Stimulated activated CD8-positive, alpha-beta memory T cell treated with anti-CD3 and anti-CD28 coated beads, Interleukin-4, amount 100 ng/mL, for 48 hours (primary cell): Measurements from ENCODE around the gene DHX9.

Experiments used
- DNase-seq: peaks from one replicate; pipeline ENCODE4 v3.0.0-alpha.2; 2020

Gene DHX9

DNA sequence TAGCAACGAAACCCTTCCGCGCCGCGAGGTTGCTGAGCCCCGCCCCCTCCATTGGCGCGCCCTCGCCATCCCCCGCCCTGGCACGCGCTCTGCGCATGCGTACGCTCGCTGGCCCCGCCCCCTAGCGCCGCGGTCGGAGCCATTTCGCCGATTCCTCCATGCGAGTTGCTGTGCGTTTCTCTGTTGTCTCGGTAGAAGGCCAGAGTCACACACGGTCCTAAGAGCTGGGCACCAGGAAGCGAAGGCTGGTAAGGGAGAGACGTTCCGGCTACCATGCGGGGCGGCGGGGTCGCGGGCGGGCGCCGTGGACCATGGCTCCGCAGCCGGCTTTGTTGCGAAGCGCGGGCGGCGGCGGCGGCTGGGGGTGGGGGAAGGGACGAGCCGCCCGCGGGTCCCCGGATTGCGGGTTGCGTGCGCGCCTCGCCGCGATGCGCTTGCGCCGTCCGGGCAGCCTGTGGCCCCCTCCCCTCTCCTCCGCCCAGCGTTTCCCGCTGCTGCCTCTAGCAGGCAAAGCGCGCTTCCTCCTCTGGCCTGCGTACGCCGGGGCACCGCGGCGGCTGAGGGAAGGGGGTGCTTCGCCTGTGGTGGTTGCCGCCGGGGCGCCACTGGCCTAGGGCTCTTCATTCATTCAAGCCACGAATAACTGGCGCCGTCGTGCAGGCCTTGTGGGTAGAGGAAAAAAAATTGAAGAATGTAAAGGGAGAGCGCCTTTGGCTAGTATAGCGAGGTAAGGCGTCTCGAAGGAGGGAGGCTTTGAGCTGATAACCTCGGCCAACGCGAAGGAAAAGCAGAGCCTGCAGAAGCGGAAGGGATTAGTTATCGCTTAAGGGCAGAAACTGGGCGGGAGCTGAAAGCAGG, at the start of gene DHX9:
Gene DHX9 (plus strand): TSS at position 139 of the 858 bp plus-strand sequence. CDS start 3,220 bp downstream, outside the sequence.
- peak; percentile 98 for DNase-seq

DNA sequence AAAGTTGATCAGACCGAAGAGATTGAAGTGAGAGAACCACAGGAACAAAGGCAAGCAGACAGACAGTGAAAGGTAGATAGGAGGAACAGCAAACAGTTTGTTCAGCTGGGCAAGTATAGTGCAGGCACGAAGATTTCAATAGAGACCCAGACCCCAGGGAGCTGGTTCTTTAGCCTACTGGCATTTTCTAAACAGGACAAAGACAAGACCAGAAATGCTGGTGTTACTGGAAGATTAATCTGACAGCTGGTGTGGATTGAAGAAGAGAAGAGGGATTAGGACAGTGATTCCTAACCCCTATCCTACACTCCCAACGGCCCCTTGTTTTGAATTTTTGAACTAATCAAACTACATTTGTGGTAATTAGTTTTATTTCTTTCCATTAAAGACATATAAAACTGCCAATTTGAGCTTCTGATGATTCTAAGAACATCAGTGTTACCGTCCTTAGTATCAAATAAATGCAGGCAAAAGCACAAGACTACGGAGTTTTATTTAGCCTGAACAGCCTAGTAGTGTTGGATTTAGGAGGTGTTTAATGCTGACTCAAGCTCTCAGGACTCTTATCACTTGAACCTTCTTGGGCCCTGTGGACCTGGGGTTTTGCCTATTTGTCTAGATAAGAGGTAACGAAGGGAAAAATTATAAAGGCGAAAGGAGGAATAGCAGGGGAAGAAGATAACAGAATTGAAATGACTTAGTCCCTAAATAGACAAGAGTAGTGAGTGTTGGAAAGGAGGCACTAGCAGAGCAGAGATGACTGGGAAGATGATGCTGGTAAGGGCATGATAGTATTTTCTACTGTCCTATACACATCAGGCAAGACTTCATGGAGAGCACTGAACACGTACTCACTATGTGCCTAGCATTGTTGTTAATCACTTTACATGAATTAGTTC, 47.6 kb upstream of the DHX9 start:
- no peak for DNase-seq

- no peak for DNase-seq
Observed at GRCh38 chr1:182794091-182794490, 45.1 kb upstream of the DHX9 start.

DNA sequence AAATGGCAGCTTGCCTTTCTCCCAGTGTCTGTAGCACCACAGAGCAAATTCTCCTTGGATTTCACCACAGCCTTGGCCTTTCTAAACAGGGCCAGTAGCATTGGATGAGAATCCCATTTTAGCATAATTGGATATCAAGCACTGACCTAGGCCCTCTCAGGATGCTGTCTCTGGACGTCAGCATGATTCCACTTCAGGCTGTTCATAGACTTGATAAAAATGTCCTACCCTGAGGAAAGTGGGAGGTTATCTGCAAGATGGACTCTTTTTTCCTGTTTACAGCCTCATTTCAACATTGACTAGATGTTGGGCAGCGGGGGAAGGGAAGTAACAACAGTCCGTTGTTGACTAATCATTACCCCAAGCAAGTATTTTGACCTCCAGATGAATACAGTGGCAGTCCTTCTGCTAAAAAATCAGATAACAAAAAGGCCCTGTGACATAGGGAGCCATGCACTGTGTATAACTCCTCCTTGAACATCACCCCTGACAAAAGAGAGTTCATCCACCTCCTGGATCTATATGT, 44.4 kb upstream of the DHX9 start:
- DNase-seq: no peak

GRCh38 chr1:182795563-182796228, 43.5 kb upstream of the DHX9 start:
- DNase-seq: no peak

DNA sequence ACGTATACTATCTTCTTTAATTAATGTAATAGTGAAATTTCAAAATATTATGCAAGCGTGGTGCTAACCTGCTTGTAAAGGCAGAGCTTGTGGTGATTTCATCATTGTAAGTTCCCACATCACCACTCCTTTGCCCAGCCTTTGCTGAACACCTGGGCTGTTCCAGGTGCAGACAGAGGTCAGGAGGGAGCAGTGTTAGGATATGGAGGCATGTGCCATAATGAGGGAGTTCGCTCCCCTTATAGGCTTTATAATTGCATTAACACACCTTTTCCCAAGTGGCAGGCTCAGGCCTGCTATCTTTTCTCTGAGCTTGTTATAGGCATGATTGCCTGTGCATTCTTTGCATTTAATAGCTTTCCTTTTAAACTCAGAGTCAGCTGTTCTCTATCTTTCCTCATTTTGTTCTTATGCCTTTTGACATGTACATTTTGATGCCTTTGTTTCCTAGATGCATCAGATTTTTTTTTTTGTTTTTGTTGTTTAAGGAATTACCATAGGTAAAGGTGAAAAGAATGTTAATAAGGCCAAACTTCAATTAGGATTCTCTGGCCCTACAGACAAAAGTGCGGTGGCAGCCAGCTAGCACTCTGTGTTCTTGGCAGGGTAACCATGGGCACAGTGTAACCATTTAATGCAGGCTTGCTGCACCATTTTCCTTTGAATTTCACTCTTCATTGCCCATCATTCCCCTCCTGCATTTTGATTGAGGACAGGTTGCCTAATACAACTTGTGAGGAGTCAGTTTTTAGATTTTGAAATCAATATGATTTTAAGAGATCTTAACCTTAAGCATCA, 36.9 kb upstream of the DHX9 start:
- no peak for DNase-seq

DNA sequence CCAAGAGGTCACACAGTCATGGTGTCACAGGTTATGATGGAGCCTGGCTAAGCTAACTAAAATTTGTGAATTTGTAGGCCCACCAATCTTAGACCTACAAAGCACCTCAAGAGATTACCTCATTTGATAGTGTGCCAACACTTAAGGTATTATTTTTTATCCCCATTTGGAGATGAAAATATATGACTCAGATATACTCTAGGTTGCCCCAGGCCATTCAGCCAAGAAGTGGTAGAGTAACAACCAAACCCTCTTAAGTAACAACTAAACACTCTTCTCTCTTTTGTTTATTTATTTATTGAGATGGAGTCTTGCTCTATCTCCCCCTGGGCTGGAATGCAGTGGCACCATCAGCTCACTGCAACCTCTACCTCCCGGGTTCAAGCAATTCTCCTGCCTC, 35.3 kb upstream of the DHX9 start:
- no peak for DNase-seq

DNA sequence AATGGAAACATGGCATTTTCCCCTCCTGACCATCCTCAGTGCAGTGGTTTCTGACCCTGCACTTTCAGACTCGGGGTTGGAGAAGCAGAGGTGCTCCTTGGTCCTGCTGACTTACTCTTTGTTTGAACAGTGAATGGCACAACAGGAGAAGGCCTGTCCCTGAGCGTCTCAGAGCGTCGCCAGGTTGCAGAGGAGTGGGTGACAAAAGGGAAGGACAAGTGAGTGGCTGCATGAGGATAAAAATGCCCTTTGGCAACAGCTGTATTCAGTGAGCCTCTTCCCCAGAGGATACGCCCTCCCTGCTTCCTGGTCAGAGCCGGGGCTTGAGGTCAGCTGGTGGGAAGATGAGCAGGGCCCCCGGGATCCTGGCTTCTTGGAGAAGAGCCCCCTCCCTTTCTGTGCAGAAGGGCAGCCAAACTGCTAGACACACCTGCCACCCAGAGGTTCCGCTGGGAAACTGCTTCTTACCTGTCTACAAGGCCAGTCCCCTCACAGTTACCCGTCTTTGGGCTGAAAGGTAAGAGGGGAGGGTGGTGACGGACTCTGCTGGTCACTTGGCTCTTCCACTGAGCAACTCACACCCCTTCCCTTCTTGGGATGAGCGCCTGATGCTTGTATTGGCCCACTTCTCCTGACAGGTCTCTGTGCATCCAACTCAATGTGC, 33.0 kb upstream of the DHX9 start:
- DNase-seq: no peak

- DNase-seq: no peak
Observed at GRCh38 chr1:182807907-182808306, 31.2 kb upstream of the DHX9 start.

DNA sequence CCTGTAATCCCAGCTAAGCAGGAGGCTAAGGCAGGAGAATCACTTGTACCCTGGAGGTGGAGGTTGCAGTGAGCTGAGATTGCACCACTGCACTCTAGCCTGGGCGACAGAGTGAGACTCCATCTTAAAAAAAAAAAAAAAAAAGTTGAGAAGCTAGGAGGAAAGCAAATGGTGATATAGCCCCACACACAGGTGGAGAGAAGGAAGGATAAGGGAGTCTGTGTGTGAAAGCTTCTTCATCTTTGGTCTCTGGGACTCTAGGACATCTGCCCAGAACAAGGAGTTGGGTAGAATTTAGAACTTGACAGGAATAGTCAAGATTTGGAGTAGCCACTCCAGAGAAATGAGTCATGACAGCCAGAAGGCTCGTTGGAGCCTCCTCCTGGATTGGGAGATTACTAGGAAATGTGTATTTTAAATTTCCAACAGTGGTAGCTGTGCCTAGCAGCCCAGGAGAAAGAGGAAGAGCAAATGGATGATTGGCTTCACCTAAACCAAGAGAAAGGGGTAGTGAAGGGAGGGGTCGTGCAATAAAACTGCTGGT, 29.7 kb upstream of the DHX9 start:
- DNase-seq: no peak

DNA sequence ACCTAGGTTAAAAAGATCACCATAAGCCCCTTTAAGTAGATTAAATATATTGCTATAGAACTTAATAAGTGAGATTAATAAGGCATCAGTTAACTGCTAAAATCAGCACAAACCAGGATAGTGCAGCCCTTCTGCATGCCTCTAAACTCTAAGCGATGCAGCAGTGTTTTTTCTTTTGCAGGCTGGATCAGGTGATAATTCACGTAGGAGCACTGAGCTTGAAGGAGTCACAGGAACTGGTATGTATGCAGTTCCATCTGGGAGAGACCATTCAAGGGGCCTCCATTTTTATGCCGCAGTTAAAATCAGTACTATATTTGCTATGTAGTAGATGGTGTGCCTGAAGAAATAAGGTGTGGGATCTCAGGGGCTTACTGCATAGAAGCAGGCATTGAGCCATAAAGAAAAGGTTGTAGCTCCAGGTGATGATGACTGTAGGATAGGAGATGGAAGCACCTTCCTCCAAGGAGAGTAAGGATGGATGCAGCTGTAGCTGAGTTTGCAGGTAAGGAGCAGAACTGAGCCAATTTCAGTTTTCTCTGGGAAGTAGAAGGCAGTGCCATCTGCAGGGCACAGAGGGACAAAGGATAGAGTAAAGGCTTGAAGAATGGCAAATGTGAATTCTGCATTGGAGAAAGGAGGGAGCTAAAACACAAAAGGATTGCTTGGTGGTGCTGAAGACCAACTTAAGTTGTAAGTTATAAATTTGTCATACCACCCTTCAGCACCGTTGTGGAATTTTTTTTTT, 27.0 kb upstream of the DHX9 start:
- DNase-seq: no peak

DNA sequence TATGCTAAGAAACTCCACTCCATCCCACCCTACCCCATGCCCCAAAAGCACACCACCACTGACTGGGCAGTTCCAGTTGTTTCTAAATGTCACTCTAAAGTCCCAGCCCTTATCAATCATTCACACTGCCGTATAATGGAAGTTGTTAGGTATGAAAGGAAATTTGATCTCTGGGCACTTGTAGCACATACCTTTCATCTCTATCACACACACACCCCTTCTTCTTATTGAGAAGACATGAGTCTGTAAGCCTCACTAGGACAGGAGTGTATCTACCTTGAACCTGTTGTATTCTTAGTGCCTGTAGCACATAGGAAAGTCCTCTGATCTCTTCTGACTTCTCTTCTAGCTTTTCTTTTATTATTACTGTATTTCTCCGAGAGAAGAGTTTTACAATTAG, 22.3 kb upstream of the DHX9 start:
- DNase-seq: no peak

DNA sequence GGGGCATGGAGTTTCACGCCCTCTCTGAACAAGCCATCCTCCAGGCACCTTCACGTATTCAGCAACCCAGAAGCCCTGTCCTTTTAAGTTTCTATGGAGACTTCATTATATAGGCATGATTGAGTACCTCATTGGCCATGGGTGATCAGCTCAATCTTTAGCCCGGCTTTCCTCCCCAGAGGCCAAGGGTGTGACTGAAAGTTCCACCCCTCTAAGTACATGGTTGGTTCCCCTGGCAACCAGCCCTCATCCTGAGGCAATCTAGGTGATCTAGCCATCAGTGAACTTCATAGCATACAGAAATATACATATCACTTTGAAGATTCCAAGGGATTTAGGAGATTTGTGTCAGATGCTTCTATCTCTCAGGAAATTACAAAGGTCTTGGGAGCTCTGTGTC, 21.3 kb upstream of the DHX9 start:
- no peak for DNase-seq

DNA sequence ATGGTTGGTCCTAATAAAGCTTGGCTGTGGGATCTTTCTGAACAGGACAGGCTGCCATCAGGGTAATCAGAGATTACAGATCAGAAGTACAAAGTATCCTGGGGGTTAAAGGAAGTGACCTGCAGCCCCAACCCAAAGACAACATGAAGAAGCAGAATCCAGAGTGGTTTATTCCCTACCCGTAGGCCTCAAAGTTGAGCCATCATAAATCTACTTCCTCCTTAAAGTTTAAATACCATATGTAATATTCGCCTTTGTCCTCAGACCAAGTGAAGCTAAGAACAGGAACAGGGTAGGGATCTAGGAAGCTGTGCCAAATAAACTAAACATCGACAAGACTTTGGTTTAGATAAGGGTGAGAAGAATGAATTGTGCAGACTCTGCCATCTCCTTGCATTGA, 15.9 kb upstream of the DHX9 start:
- no peak for DNase-seq

DNA sequence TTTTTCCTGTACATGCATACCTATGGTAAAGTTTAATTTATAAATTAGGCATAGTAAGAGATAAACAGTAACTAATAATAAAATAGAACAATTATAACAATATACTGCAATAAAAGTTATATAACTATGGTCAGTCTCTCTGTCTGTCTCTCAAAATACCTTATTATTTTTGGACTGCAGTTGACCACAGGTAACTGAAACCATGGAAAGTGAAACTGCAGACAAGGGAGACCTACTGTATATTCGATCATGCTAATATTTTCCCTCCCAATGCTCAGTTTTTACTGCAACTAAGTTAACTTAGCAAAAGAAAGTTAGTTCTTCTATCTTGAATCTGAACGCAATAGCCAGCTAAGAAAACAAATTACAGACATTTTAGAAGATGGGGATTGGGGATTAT, 12.3 kb upstream of the DHX9 start:
- no peak for DNase-seq

- DNase-seq: no peak
Observed at GRCh38 chr1:182829285-182829932, 9.7 kb upstream of the DHX9 start.

- DNase-seq: no peak
Observed at GRCh38 chr1:182833271-182833670, 5.9 kb upstream of the DHX9 start.

- no peak for DNase-seq
Observed at GRCh38 chr1:182834326-182834725, 4.8 kb upstream of the DHX9 start.

- no peak for DNase-seq
Observed at GRCh38 chr1:182835806-182836205, 3.3 kb upstream of the DHX9 start.

DNA sequence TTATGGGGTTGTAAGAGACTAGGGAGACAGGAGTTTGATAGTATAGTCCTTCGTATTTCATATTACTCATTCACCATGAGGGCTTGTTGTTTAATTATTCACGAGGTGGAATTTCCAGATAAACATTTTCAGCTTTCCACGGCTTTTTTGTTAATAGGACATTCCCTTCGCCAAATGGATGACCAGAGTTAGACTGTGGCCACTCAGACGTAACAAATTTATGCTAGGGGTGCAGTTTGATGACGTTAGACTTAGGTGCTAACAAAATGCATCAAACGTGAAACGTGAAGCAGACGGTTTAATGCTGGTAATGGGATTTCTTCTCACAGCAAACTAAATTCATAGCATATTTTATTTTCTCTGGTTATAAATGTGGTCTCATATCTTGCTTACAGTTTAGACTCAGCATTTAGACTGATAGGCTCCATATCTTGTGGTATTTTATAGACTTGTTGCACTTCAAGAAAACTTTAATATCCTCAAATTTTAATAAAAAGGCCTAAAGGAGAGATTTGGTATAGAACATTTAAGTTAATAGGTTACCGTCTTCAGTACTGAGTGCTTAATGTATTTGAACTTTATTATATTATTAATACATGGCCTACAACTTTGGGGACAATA, 2.3 kb downstream of the DHX9 start:
- no peak for DNase-seq
